22Rv1 (cell line): ENCODE results near the gene PLEKHG4B.
A peak's percentile ranks its signal among the peaks of the same experiment; 100 is the strongest.

Experiments used
- H3K27ac ChIP-seq: fragments of 450-650 bp; 2 replicates; pipeline ENCODE4 v1.5.1; 2017
- CTCF ChIP-seq: fragments of 450-650 bp; IDR thresholded peaks from 2 replicates; pipeline ENCODE4 v1.5.1; 2017; ENCODE audit warnings: mild to moderate bottlenecking
- ZFX ChIP-seq: fragments of 450-650 bp; IDR thresholded peaks from 2 replicates; pipeline ENCODE4 v1.6.1; 2017; ENCODE audit warnings: antibody characterized with exemption, borderline replicate concordance

Gene PLEKHG4B

GRCh38 chr5:166441-167372, 74.7 kb downstream of the PLEKHG4B start:
- H3K27ac ChIP-seq = peak overlapping the region; percentile 53
- TF ChIP-seq CTCF (no peak), ZFX (no peak)

- TF ChIP-seq ZFX (no peak), CTCF (no peak)
- H3K27ac ChIP-seq = no peak overlapping the region
These were observed 75.5 kb downstream of the PLEKHG4B start for GRCh38 chr5:167511-167910.

GRCh38 chr5:167982-168660, 76.2 kb downstream of the PLEKHG4B start:
- no peak overlapping the region for H3K27ac ChIP-seq
- TF ChIP-seq ZFX = no peak
- TF ChIP-seq CTCF = no peak

GRCh38 chr5:169071-169727, 77.2 kb downstream of the PLEKHG4B start:
- TF ChIP-seq ZFX (no peak), CTCF (no peak)
- no peak overlapping the region for H3K27ac ChIP-seq

GRCh38 chr5:169728-170094, 77.7 kb downstream of the PLEKHG4B start:
- TF ChIP-seq CTCF = no peak
- TF ChIP-seq ZFX = no peak
- H3K27ac ChIP-seq = no peak overlapping the region

GRCh38 chr5:170971-171800, 79.2 kb downstream of the PLEKHG4B start:
- H3K27ac ChIP-seq = no peak overlapping the region
- TF ChIP-seq ZFX = no peak
- TF ChIP-seq CTCF = no peak
